ENCODE results near the gene VSNL1.

Gene VSNL1

GRCh38 chr2:17518212-17519154 lies 22.0 kb upstream of the VSNL1 start, which contains the start of gene RAD51AP2:
TSS of gene RAD51AP2 (minus strand) at chr2:17518440. CDS start at chr2:17518415, 25 bp downstream.
- Histone ChIP-seq H3K4me3 (ENCODE audit: low read length, poor library complexity, severe bottlenecking) (no peak within 1 kb of the TSS), H3K4me1 (ENCODE audit: insufficient read depth, low read length, poor library complexity, severe bottlenecking) (no peaks in the 10 kb centered on the region), H4K20me1 (ENCODE audit: insufficient read depth, low read length, poor library complexity, severe bottlenecking) (no peaks in the 10 kb centered on the region), H3F3A (ENCODE audit: low read depth) (no peaks in the 10 kb centered on the region), H3K36me3 (ENCODE audit: insufficient read depth, low read length) (no peaks in the 10 kb centered on the region), H3K27me3 (ENCODE audit: insufficient read depth, low read length, poor library complexity, severe bottlenecking) (no peaks in the 10 kb centered on the region), H3K9me2 (replicated peaks; ENCODE audit: low read depth, low read length) (no peaks in the 10 kb centered on the region), H3K9me3 (ENCODE audit: insufficient read depth, low read depth, low read length) (no peaks in the 10 kb centered on the region), H3K79me2 (ENCODE audit: insufficient read depth, low read length) (no peaks in the 10 kb centered on the region), H2AFZ (ENCODE audit: low read length) (no peak within 1 kb of the TSS), H3K9ac (ENCODE audit: low read depth, low read length, poor library complexity, severe bottlenecking) (no peak within 1 kb of the TSS), H3K4me2 (ENCODE audit: low read depth, low read length, poor library complexity, severe bottlenecking) (no peak within 1 kb of the TSS)
- TF ChIP-seq CTCF (conservative IDR thresholded peaks at IDR 0.05; ENCODE audit: low read length) = no peak
- no peak for TF ChIP-seq EZH2phosphoT487 (IDR thresholded peaks at IDR 0.05; ENCODE audit: borderline replicate concordance)

DNA sequence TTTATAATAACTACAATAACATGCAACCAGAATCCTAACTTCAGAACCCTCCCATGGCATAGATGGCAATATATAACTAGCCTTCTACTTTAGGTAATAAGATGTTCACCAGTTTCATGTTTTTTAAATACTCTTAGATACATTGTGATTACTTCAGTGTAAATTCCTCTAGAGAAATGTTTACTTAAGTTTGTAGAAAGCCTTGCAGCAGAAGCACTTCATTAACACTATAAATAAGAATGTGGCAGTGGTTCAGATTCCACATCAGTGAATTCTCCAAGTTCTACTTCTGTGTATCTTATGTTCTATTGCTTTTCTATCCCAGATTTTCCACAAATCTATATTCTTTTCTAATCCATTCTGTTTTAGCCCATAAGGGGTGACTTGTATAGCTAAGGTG lies 21.0 kb upstream of the VSNL1 start:
- no peak overlapping the region for H3K4me3 ChIP-seq (ENCODE audit: low read length, poor library complexity, severe bottlenecking)
- no peaks in the 10 kb centered on the region for H3K79me2 ChIP-seq (ENCODE audit: insufficient read depth, low read length)
- H3K9ac ChIP-seq (ENCODE audit: low read depth, low read length, poor library complexity, severe bottlenecking) = no peak overlapping the region
- no peaks in the 10 kb centered on the region for H3K4me1 ChIP-seq (ENCODE audit: insufficient read depth, low read length, poor library complexity, severe bottlenecking)
- H3F3A ChIP-seq (ENCODE audit: low read depth) = no peaks in the 10 kb centered on the region
- H4K20me1 ChIP-seq (ENCODE audit: insufficient read depth, low read length, poor library complexity, severe bottlenecking) = no peaks in the 10 kb centered on the region
- no peak overlapping the region for H3K4me2 ChIP-seq (ENCODE audit: low read depth, low read length, poor library complexity, severe bottlenecking)
- H3K27me3 ChIP-seq (ENCODE audit: insufficient read depth, low read length, poor library complexity, severe bottlenecking) = no peaks in the 10 kb centered on the region
- H3K36me3 ChIP-seq (ENCODE audit: insufficient read depth, low read length) = no peaks in the 10 kb centered on the region
- H3K9me3 ChIP-seq (ENCODE audit: insufficient read depth, low read depth, low read length) = no peaks in the 10 kb centered on the region
- no peaks in the 10 kb centered on the region for H3K9me2 ChIP-seq (replicated peaks; ENCODE audit: low read depth, low read length)
- H2AFZ ChIP-seq (ENCODE audit: low read length) = no peak overlapping the region
- TF ChIP-seq EZH2phosphoT487 (IDR thresholded peaks at IDR 0.05; ENCODE audit: borderline replicate concordance) = no peak
- no peak for TF ChIP-seq CTCF (conservative IDR thresholded peaks at IDR 0.05; ENCODE audit: low read length)

GRCh38 chr2:17520761-17521160 lies 19.7 kb upstream of the VSNL1 start:
- Histone ChIP-seq H3K9me3 (ENCODE audit: insufficient read depth, low read depth, low read length) (no peaks in the 10 kb centered on the region), H2AFZ (ENCODE audit: low read length) (no peak overlapping the region), H3K27me3 (ENCODE audit: insufficient read depth, low read length, poor library complexity, severe bottlenecking) (no peaks in the 10 kb centered on the region), H3K4me3 (ENCODE audit: low read length, poor library complexity, severe bottlenecking) (no peak overlapping the region), H3K79me2 (ENCODE audit: insufficient read depth, low read length) (no peaks in the 10 kb centered on the region), H3K9ac (ENCODE audit: low read depth, low read length, poor library complexity, severe bottlenecking) (no peak overlapping the region), H3F3A (ENCODE audit: low read depth) (no peaks in the 10 kb centered on the region), H3K4me2 (ENCODE audit: low read depth, low read length, poor library complexity, severe bottlenecking) (no peak overlapping the region), H3K9me2 (replicated peaks; ENCODE audit: low read depth, low read length) (no peaks in the 10 kb centered on the region), H3K4me1 (ENCODE audit: insufficient read depth, low read length, poor library complexity, severe bottlenecking) (no peaks in the 10 kb centered on the region), H4K20me1 (ENCODE audit: insufficient read depth, low read length, poor library complexity, severe bottlenecking) (no peaks in the 10 kb centered on the region), H3K36me3 (ENCODE audit: insufficient read depth, low read length) (no peaks in the 10 kb centered on the region)
- no peak for TF ChIP-seq EZH2phosphoT487 (IDR thresholded peaks at IDR 0.05; ENCODE audit: borderline replicate concordance)
- no peak for TF ChIP-seq CTCF (conservative IDR thresholded peaks at IDR 0.05; ENCODE audit: low read length)

All from Loucy (cell line).